GM23248 (cell line): ENCODE results near the gene HPN. TPM values are rescaled to one million over a fixed set of nuclear protein-coding genes. Genes with fewer than 3 reads are reported as not detected.
"Not testable (repeated sequence)": the region's sequence is repeated elsewhere in the genome, so short reads cannot be mapped to it uniquely, and the experiment has no call there.

Source experiments
- DNase-seq: peaks from one replicate; pipeline ENCODE4 v3.0.0-alpha.2; 2015
- H2AFZ ChIP-seq: fragments of 200-600 bp; sonication (generic); 2 replicates; pipeline ENCODE4 v1.6.1; 2016; ENCODE audit warnings: antibody characterized with exemption
- H3F3A ChIP-seq: fragments of 200-600 bp; sonication (generic); 2 replicates; pipeline ENCODE4 v1.6.1; 2016; ENCODE audit warnings: mild to moderate bottlenecking, antibody characterized with exemption, mixed run types; ENCODE audit not compliant: insufficient read depth
- H3K27ac ChIP-seq: fragments of 200-600 bp; sonication (generic); 2 replicates; pipeline ENCODE4 v1.5.1; 2016; ENCODE audit warnings: mild to moderate bottlenecking
- H3K27me3 ChIP-seq: fragments of 200-600 bp; sonication (generic); replicated peaks from 2 replicates; pipeline ENCODE4 v1.6.1; 2016; ENCODE audit warnings: mild to moderate bottlenecking; ENCODE audit not compliant: insufficient read depth
- H3K36me3 ChIP-seq: fragments of 200-600 bp; sonication (generic); 2 replicates; pipeline ENCODE4 v1.6.1; 2016; ENCODE audit warnings: low read depth, mild to moderate bottlenecking
- H3K4me1 ChIP-seq: fragments of 200-600 bp; sonication (generic); 2 replicates; pipeline ENCODE4 v1.6.1; 2016; ENCODE audit warnings: mild to moderate bottlenecking; ENCODE audit not compliant: insufficient read depth
- H3K4me2 ChIP-seq: fragments of 200-600 bp; sonication (generic); one replicate; pipeline ENCODE4 v1.6.1; 2016; ENCODE audit warnings: mild to moderate bottlenecking; ENCODE audit not compliant: unreplicated experiment
- H3K4me3 ChIP-seq: fragments of 200-600 bp; sonication (generic); 2 replicates; pipeline ENCODE4 v1.5.1; 2016; ENCODE audit warnings: mild to moderate bottlenecking
- H3K79me2 ChIP-seq: fragments of 200-600 bp; sonication (generic); 2 replicates; pipeline ENCODE4 v1.6.1; 2016; ENCODE audit warnings: mild to moderate bottlenecking; ENCODE audit not compliant: insufficient read depth
- H3K9ac ChIP-seq: fragments of 200-600 bp; sonication (generic); 2 replicates; pipeline ENCODE4 v1.6.1; 2016; ENCODE audit warnings: mild to moderate bottlenecking
- H3K9me2 ChIP-seq: fragments of 200-600 bp; sonication (generic); 2 replicates; pipeline ENCODE4 v1.6.1; 2016; ENCODE audit warnings: mixed run types, mild to moderate bottlenecking, moderate library complexity; ENCODE audit not compliant: insufficient read depth
- H3K9me3 ChIP-seq: fragments of 200-600 bp; sonication (generic); one replicate; pipeline ENCODE4 v1.6.1; 2017; ENCODE audit warnings: low read depth
- H4K20me1 ChIP-seq: fragments of 200-600 bp; sonication (generic); 2 replicates; pipeline ENCODE4 v1.6.0; 2016; ENCODE audit not compliant: insufficient read depth
- EZH2 ChIP-seq: fragments of 200-600 bp; sonication (generic); IDR thresholded peaks from 2 replicates; pipeline ENCODE4 v1.6.1; 2018; ENCODE audit warnings: antibody characterized with exemption, mild to moderate bottlenecking; ENCODE audit not compliant: insufficient read depth, poor library complexity, severe bottlenecking
- EZH2phosphoT487 ChIP-seq: fragments of 200-600 bp; sonication (generic); IDR thresholded peaks from 2 replicates; pipeline ENCODE4 v1.6.1; 2018; ENCODE audit warnings: antibody characterized with exemption, moderate library complexity, mild to moderate bottlenecking, low read depth; ENCODE audit not compliant: insufficient read depth
- WGBS, 2 experiments: methylation state at CpG; one replicate each; pipeline ENCODE4 v1.1.6; 2015 to 2017; ENCODE audit warnings: low lambda C conversion rate in 2 of 2, low coverage in 1 of 2; ENCODE audit errors: missing lambda C conversion rate in 2 of 2; 5-methylcytosine and 5-hydroxymethylcytosine counted together
- in situ Hi-C: fragments of 300-500 bp; cut with MboI; formaldehyde crosslinking; loops from 2 replicates; pipeline ENCODE4 v1.15.0; 2020
- polyA plus RNA-seq: library from polyadenylated mRNA; unstranded; fragments of >200 nt; fragmentation: Nextera tagmentation; extraction: Ambion mirVana; gene quantifications from 2 replicates; pipeline ENCODE4 v1.2.1, GENCODE V29; 2016
- total RNA-seq: library from RNA; depleted of rRNA; stranded (reverse); fragments of >200 nt; shearing (Covaris generic); gene quantifications from 2 replicates; pipeline ENCODE4 v1.2.3, GENCODE V29; 2014

The HPN gene
- total and polyA plus RNA-seq, 2 experiments from 2014 or later, result not detected

GRCh38 chr19:35099897-35100275 is 58.4 kb downstream of the HPN start:
- in situ Hi-C loops, result no loop called here

GRCh38 chr19:35100588-35101533 is 59.3 kb downstream of the HPN start:
- Histone ChIP-seq H3K27ac (no peak overlapping the region), H3K27me3 (no peaks in the 10 kb centered on the region), H3K9me3 (no peaks in the 10 kb centered on the region), H3K4me2 (no peak overlapping the region), H3K9me2 (no peaks in the 10 kb centered on the region), H3F3A (no peaks in the 10 kb centered on the region), H3K4me3 (no peak overlapping the region), H3K9ac (no peak overlapping the region), H2AFZ (no peak overlapping the region), H3K36me3 (no peaks in the 10 kb centered on the region), H4K20me1 (no peaks in the 10 kb centered on the region), H3K4me1 (no peaks in the 10 kb centered on the region), H3K79me2 (no peaks in the 10 kb centered on the region)
- in situ Hi-C loops, result no loop called here
- WGBS, 2 experiments, result 70 to 73% methylated on average over 15 to 16 of the region's 16 CpGs
- no peak for DNase-seq
- TF ChIP-seq EZH2, result no peak
- TF ChIP-seq EZH2phosphoT487, result no peak

More at GRCh38 chr19:35099897-35100275, 58.4 kb downstream of the HPN start:
- Histone ChIP-seq H3K4me1 (no peaks in the 10 kb centered on the region), H3K9ac (no peak overlapping the region), H4K20me1 (no peaks in the 10 kb centered on the region), H3K27me3 (no peaks in the 10 kb centered on the region), H3K36me3 (no peaks in the 10 kb centered on the region), H3K4me2 (no peak overlapping the region), H2AFZ (no peak overlapping the region), H3K4me3 (no peak overlapping the region), H3K9me2 (no peaks in the 10 kb centered on the region), H3K79me2 (no peaks in the 10 kb centered on the region), H3F3A (no peaks in the 10 kb centered on the region), H3K9me3 (no peaks in the 10 kb centered on the region), H3K27ac (no peak overlapping the region)
- no peak for TF ChIP-seq EZH2
- no peak for TF ChIP-seq EZH2phosphoT487
- no peak for DNase-seq
- WGBS, 2 experiments, result 77 to 83% methylated on average over 13 of the region's 13 CpGs

GRCh38 chr19:35101949-35102348 is 60.4 kb downstream of the HPN start:
- in situ Hi-C loops, H3K4me1 ChIP-seq, H3K9me3 ChIP-seq, H3K4me2 ChIP-seq, H3F3A ChIP-seq, H4K20me1 ChIP-seq, H3K79me2 ChIP-seq, H3K4me3 ChIP-seq, H3K9ac ChIP-seq, H3K27me3 ChIP-seq, H3K36me3 ChIP-seq, H2AFZ ChIP-seq, DNase-seq, H3K9me2 ChIP-seq, H3K27ac ChIP-seq: not testable (repeated sequence)
- 87 to 93% methylated on average over 10 of the region's 10 CpGs for WGBS, 2 experiments

- H3K27ac ChIP-seq, H3K79me2 ChIP-seq, H3K36me3 ChIP-seq, in situ Hi-C loops, H3K9me3 ChIP-seq, H3K4me2 ChIP-seq, H3F3A ChIP-seq, DNase-seq, H4K20me1 ChIP-seq, H3K4me3 ChIP-seq, H3K4me1 ChIP-seq, H3K9ac ChIP-seq, H3K9me2 ChIP-seq, H2AFZ ChIP-seq, H3K27me3 ChIP-seq: not testable (repeated sequence)
- WGBS, 2 experiments, result 52 to 56% methylated on average over 10 of the region's 10 CpGs
These were observed 62.1 kb downstream of the HPN start for GRCh38 chr19:35103614-35104013.

GRCh38 chr19:35104361-35104760 is 62.8 kb downstream of the HPN start:
- Histone ChIP-seq H3K4me1 (no peaks in the 10 kb centered on the region), H2AFZ (no peak overlapping the region), H3K9me3 (no peaks in the 10 kb centered on the region), H3K36me3 (no peaks in the 10 kb centered on the region), H3K27ac (no peak overlapping the region), H3F3A (no peaks in the 10 kb centered on the region), H3K9me2 (no peaks in the 10 kb centered on the region), H3K9ac (no peak overlapping the region), H3K4me3 (no peak overlapping the region), H3K79me2 (no peaks in the 10 kb centered on the region), H3K27me3 (no peaks in the 10 kb centered on the region), H3K4me2 (no peak overlapping the region), H4K20me1 (no peaks in the 10 kb centered on the region)
- DNase-seq, result no peak
- in situ Hi-C loops, result no loop called here
- no peak for TF ChIP-seq EZH2phosphoT487
- TF ChIP-seq EZH2, result no peak
- WGBS, 2 experiments, result 77 to 79% methylated on average over 8 to 11 of the region's 11 CpGs
